ENCODE measurements around the gene GJC1.

GJC1 gene

GRCh38 chr17:44752953-44753861 is 76.9 kb downstream of the GJC1 start:
- Histone ChIP-seq H3K27ac (ENCODE audit: insufficient read depth, low read length, poor library complexity, severe bottlenecking) (no peak overlapping the region), H3K36me3 (ENCODE audit: control insufficient read depth, insufficient read depth, low read length) (no peaks in the 10 kb centered on the region), H3K4me1 (ENCODE audit: control insufficient read depth, insufficient read depth, low read length, poor library complexity, severe bottlenecking) (no peaks in the 10 kb centered on the region), H3K9me3 (ENCODE audit: control insufficient read depth, low read length) (no peaks in the 10 kb centered on the region), H3K27me3 (replicated peaks; ENCODE audit: control insufficient read depth, insufficient read depth, low read length, poor library complexity, severe bottlenecking) (peaks cover 1% of the 10 kb centered on the region), H3K4me3 (ENCODE audit: insufficient read depth, low read depth, low read length, poor library complexity, severe bottlenecking) (no peak overlapping the region)
- DNase-seq, result no peak

- DNase-seq, result no peak
- H3K9me3 ChIP-seq (ENCODE audit: control insufficient read depth, low read length), result no peaks in the 10 kb centered on the region
- H3K4me1 ChIP-seq (ENCODE audit: control insufficient read depth, insufficient read depth, low read length, poor library complexity, severe bottlenecking), result no peaks in the 10 kb centered on the region
- H3K36me3 ChIP-seq (ENCODE audit: control insufficient read depth, insufficient read depth, low read length), result no peaks in the 10 kb centered on the region
- no peak overlapping the region for H3K4me3 ChIP-seq (ENCODE audit: insufficient read depth, low read depth, low read length, poor library complexity, severe bottlenecking)
- no peaks in the 10 kb centered on the region for H3K27me3 ChIP-seq (replicated peaks; ENCODE audit: control insufficient read depth, insufficient read depth, low read length, poor library complexity, severe bottlenecking)
- no peak overlapping the region for H3K27ac ChIP-seq (ENCODE audit: insufficient read depth, low read length, poor library complexity, severe bottlenecking)
Observed at GRCh38 chr17:44751806-44752205, 78.3 kb downstream of the GJC1 start.

- no peaks in the 10 kb centered on the region for H3K4me1 ChIP-seq (ENCODE audit: control insufficient read depth, insufficient read depth, low read length, poor library complexity, severe bottlenecking)
- H3K27me3 ChIP-seq (replicated peaks; ENCODE audit: control insufficient read depth, insufficient read depth, low read length, poor library complexity, severe bottlenecking), result no peaks in the 10 kb centered on the region
- no peaks in the 10 kb centered on the region for H3K36me3 ChIP-seq (ENCODE audit: control insufficient read depth, insufficient read depth, low read length)
- no peaks in the 10 kb centered on the region for H3K9me3 ChIP-seq (ENCODE audit: control insufficient read depth, low read length)
- H3K4me3 ChIP-seq (ENCODE audit: insufficient read depth, low read depth, low read length, poor library complexity, severe bottlenecking), result no peak overlapping the region
- no peak overlapping the region for H3K27ac ChIP-seq (ENCODE audit: insufficient read depth, low read length, poor library complexity, severe bottlenecking)
- no peak for DNase-seq
Observed at GRCh38 chr17:44751331-44751730, 78.8 kb downstream of the GJC1 start.

GRCh38 chr17:44749980-44750318 is 80.1 kb downstream of the GJC1 start:
- Histone ChIP-seq H3K4me1 (ENCODE audit: control insufficient read depth, insufficient read depth, low read length, poor library complexity, severe bottlenecking) (no peaks in the 10 kb centered on the region), H3K27ac (ENCODE audit: insufficient read depth, low read length, poor library complexity, severe bottlenecking) (no peak overlapping the region), H3K27me3 (replicated peaks; ENCODE audit: control insufficient read depth, insufficient read depth, low read length, poor library complexity, severe bottlenecking) (no peaks in the 10 kb centered on the region), H3K9me3 (ENCODE audit: control insufficient read depth, low read length) (no peaks in the 10 kb centered on the region), H3K36me3 (ENCODE audit: control insufficient read depth, insufficient read depth, low read length) (no peaks in the 10 kb centered on the region), H3K4me3 (ENCODE audit: insufficient read depth, low read depth, low read length, poor library complexity, severe bottlenecking) (no peak overlapping the region)
- no peak for DNase-seq

- no peak for DNase-seq
- no peak overlapping the region for H3K4me3 ChIP-seq (ENCODE audit: insufficient read depth, low read depth, low read length, poor library complexity, severe bottlenecking)
- no peaks in the 10 kb centered on the region for H3K9me3 ChIP-seq (ENCODE audit: control insufficient read depth, low read length)
- no peaks in the 10 kb centered on the region for H3K36me3 ChIP-seq (ENCODE audit: control insufficient read depth, insufficient read depth, low read length)
- H3K4me1 ChIP-seq (ENCODE audit: control insufficient read depth, insufficient read depth, low read length, poor library complexity, severe bottlenecking), result no peaks in the 10 kb centered on the region
- no peaks in the 10 kb centered on the region for H3K27me3 ChIP-seq (replicated peaks; ENCODE audit: control insufficient read depth, insufficient read depth, low read length, poor library complexity, severe bottlenecking)
- H3K27ac ChIP-seq (ENCODE audit: insufficient read depth, low read length, poor library complexity, severe bottlenecking), result no peak overlapping the region
Observed at GRCh38 chr17:44749076-44749979, 80.8 kb downstream of the GJC1 start.

Measured in effector memory CD4-positive, alpha-beta T cell (primary cell).